ENCODE data around the gene DUS1L.

DUS1L gene

GRCh38 chr17:82081546-82081945 is 15.9 kb upstream of the DUS1L start:
- no peak for TF ChIP-seq CTCF (IDR thresholded peaks at IDR 0.05; ENCODE audit: control insufficient read depth, insufficient read depth, low read depth, low read length, missing control alignments)
- no peak for DNase-seq (ENCODE audit: low read depth)
- no peak overlapping the region for H3K4me3 ChIP-seq (ENCODE audit: control insufficient read depth, low read depth, low read length)

GRCh38 chr17:82080789-82081464 is 15.3 kb upstream of the DUS1L start:
- no peak for TF ChIP-seq CTCF (IDR thresholded peaks at IDR 0.05; ENCODE audit: control insufficient read depth, insufficient read depth, low read depth, low read length, missing control alignments)
- no peak for DNase-seq (ENCODE audit: low read depth)
- no peak overlapping the region for H3K4me3 ChIP-seq (ENCODE audit: control insufficient read depth, low read depth, low read length)

GRCh38 chr17:82080048-82080788 is 14.6 kb upstream of the DUS1L start:
- no peak for DNase-seq (ENCODE audit: low read depth)
- TF ChIP-seq CTCF (IDR thresholded peaks at IDR 0.05; ENCODE audit: control insufficient read depth, insufficient read depth, low read depth, low read length, missing control alignments) = no peak
- no peak overlapping the region for H3K4me3 ChIP-seq (ENCODE audit: control insufficient read depth, low read depth, low read length)

GRCh38 chr17:82079001-82079677 is 13.5 kb upstream of the DUS1L start:
- no peak for DNase-seq (ENCODE audit: low read depth)
- H3K4me3 ChIP-seq (ENCODE audit: control insufficient read depth, low read depth, low read length) = no peak overlapping the region
- TF ChIP-seq CTCF (IDR thresholded peaks at IDR 0.05; ENCODE audit: control insufficient read depth, insufficient read depth, low read depth, low read length, missing control alignments) = no peak

- no peak for TF ChIP-seq CTCF (IDR thresholded peaks at IDR 0.05; ENCODE audit: control insufficient read depth, insufficient read depth, low read depth, low read length, missing control alignments)
- DNase-seq (ENCODE audit: low read depth) = no peak
- no peak overlapping the region for H3K4me3 ChIP-seq (ENCODE audit: control insufficient read depth, low read depth, low read length)
Measured at GRCh38 chr17:82078433-82078832, 12.8 kb upstream of the DUS1L start.

GRCh38 chr17:82077617-82078358 is 12.2 kb upstream of the DUS1L start:
- TF ChIP-seq CTCF (IDR thresholded peaks at IDR 0.05; ENCODE audit: control insufficient read depth, insufficient read depth, low read depth, low read length, missing control alignments) = no peak
- no peak for DNase-seq (ENCODE audit: low read depth)
- H3K4me3 ChIP-seq (ENCODE audit: control insufficient read depth, low read depth, low read length) = no peak overlapping the region
